Epithelial cell of esophagus (primary cell): Measurements from ENCODE around the gene DOP1A.

ENCODE experiments used
- DNase-seq: peaks from one replicate; pipeline ENCODE4 v3.0.0; 2010; ENCODE audit warnings: low read depth
- H3K4me3 ChIP-seq: 2 replicates; pipeline ENCODE4 v1.5.1; 2011; ENCODE audit warnings: mild to moderate bottlenecking, low read length, control low read depth
- TF ChIP-seq, protein P1 (sequence below): IDR thresholded peaks from 2 replicates; pipeline ENCODE4 v1.5.1; 2011; ENCODE audit warnings: low read depth, mild to moderate bottlenecking, low read length, control low read depth, inconsistent platforms; ENCODE audit not compliant: insufficient read depth; ENCODE audit errors: missing control alignments

Gene DOP1A

GRCh38 chr6:83072726-83073125 is 5.3 kb downstream of the DOP1A start:
- H3K4me3 ChIP-seq, result no peak overlapping the region
- DNase-seq, result no peak
- TF ChIP-seq, protein P1, sequence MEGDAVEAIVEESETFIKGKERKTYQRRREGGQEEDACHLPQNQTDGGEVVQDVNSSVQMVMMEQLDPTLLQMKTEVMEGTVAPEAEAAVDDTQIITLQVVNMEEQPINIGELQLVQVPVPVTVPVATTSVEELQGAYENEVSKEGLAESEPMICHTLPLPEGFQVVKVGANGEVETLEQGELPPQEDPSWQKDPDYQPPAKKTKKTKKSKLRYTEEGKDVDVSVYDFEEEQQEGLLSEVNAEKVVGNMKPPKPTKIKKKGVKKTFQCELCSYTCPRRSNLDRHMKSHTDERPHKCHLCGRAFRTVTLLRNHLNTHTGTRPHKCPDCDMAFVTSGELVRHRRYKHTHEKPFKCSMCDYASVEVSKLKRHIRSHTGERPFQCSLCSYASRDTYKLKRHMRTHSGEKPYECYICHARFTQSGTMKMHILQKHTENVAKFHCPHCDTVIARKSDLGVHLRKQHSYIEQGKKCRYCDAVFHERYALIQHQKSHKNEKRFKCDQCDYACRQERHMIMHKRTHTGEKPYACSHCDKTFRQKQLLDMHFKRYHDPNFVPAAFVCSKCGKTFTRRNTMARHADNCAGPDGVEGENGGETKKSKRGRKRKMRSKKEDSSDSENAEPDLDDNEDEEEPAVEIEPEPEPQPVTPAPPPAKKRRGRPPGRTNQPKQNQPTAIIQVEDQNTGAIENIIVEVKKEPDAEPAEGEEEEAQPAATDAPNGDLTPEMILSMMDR, result no peak

- TF ChIP-seq, protein P1, result no peak
- DNase-seq, result peak; percentile 31
- H3K4me3 ChIP-seq, result no peak overlapping the region
Observed at GRCh38 chr6:83073615-83074014, 6.1 kb downstream of the DOP1A start.

DNA sequence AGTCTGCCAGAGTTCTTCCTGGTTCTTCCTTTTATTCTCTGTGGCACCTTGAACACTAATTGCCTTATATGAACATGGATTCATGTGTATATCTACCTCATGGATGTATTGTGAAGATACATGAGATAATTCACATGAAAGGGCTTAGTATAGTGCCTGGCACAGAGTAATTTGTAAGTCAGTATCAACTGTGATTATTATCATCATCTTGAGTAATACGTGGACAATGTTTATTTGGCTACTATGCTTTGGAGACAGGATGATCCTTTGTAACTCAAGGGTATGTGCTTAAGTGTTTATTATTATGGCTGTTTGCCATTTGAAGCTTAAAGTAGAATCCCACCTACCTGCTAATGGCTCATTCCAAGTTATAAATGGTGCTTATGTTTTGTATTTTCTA is 16.0 kb downstream of the DOP1A start:
- H3K4me3 ChIP-seq, result no peak overlapping the region
- no peak for DNase-seq
- TF ChIP-seq, protein P1, result no peak

GRCh38 chr6:83086751-83087150 is 19.3 kb downstream of the DOP1A start:
- TF ChIP-seq, protein P1, result no peak
- DNase-seq, result no peak
- H3K4me3 ChIP-seq, result no peak overlapping the region

GRCh38 chr6:83092756-83093399 is 25.4 kb downstream of the DOP1A start:
- TF ChIP-seq, protein P1, result no peak
- H3K4me3 ChIP-seq, result no peak overlapping the region
- DNase-seq, result no peak

DNA sequence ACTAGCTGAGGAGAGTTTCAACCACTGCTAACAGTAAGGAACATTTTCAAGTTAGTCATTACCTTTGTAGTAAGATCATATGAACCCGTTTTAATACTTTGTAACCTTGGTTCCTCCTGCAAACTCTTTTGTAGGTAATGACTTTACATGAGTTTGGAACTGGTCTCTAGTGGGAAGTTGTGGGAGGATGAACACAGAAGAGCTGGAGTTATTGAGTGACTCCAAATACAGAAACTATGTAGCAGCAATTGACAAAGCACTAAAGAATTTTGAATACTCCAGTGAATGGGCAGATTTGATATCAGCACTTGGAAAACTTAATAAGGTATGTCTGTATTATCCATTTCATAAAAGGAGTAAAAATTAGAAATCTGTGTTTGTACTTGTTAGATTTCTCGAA is 29.3 kb downstream of the DOP1A start:
- TF ChIP-seq, protein P1, result no peak
- DNase-seq, result no peak
- no peak overlapping the region for H3K4me3 ChIP-seq

DNA sequence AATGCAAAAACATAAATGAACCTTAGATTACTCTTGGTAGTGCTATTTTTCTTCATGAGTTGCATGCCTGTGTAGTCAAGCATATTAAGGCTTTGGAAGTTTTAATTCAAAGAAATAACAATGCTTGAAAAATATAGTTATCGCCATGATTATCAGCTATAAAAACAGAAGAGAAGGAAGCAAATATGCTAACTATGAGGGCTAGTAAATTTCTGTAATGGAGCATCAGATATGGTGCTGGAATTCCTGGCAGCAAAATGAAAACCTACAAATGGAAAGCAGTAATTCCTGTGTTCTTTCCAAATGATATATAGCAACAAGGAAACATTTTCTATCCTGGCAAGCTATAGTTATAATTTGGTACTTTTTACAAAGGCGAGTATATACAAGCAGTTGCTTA is 29.7 kb downstream of the DOP1A start:
- no peak for DNase-seq
- TF ChIP-seq, protein P1, result no peak
- no peak overlapping the region for H3K4me3 ChIP-seq
